Measurements from ENCODE around the gene PRSS36.
"Not testable (repeated sequence)": the region's sequence is repeated elsewhere in the genome, so short reads cannot be mapped to it uniquely, and the experiment has no call there.

GRCh38 chr16:31170048-31170447 is 20.2 kb upstream of the PRSS36 start:
- not testable (repeated sequence) for TF ChIP-seq CTCF, EP300 (IDR thresholded peaks at IDR 0.05)
